ENCODE measurements around the gene FAM184A. TPM values are rescaled to one million over a fixed set of nuclear protein-coding genes. Genes with fewer than 3 reads are reported as not detected.

FAM184A gene
- polyA plus RNA-seq, 1 donor (not counting 4 experiments of a cell fraction or from before 2014, with no cell fraction given), result 0.20 TPM

GRCh38 chr6:119067091-119067490 is 11.4 kb downstream of the FAM184A start:
- Histone ChIP-seq H3K9me1 (ENCODE audit: control insufficient read depth, extremely low read depth, insufficient read depth, low read length) (no peaks in the 10 kb centered on the region), H3K9ac (ENCODE audit: control insufficient read depth, extremely low read depth, insufficient read depth, low read length) (no peak overlapping the region), H3K4me2 (ENCODE audit: control insufficient read depth, extremely low read depth, insufficient read depth, low read depth, low read length) (no peak overlapping the region), H3K4me3 (ENCODE audit: control insufficient read depth in 2 of 3, extremely low read depth in 1 of 3, insufficient read depth in 2 of 3, low read depth in 1 of 3, low read length in 3 of 3) (no peak overlapping the region), H3K9me3 (ENCODE audit: control insufficient read depth, low read depth, low read length) (no peaks in the 10 kb centered on the region), H4K20me1 (ENCODE audit: control insufficient read depth, extremely low read depth, insufficient read depth, low read length) (no peaks in the 10 kb centered on the region), H3K27me3 (ENCODE audit: control insufficient read depth, extremely low read depth, insufficient read depth, low read length) (no peaks in the 10 kb centered on the region), H3K36me3 (ENCODE audit: control insufficient read depth in 2 of 2, extremely low read depth in 1 of 2, insufficient read depth in 2 of 2, low read length in 2 of 2) (no peaks in the 10 kb centered on the region), H3K27ac (ENCODE audit: control insufficient read depth, insufficient read depth, low read length) (no peak overlapping the region), H3K79me2 (ENCODE audit: control insufficient read depth, insufficient read depth, low read length) (no peaks in the 10 kb centered on the region), H2AFZ (ENCODE audit: control insufficient read depth, low read length) (no peak overlapping the region), H3K4me1 (ENCODE audit: control insufficient read depth, extremely low read depth, insufficient read depth, low read length) (no peaks in the 10 kb centered on the region)
- dilution Hi-C loops (cut with MboI; ENCODE audit: extremely low pct_ligation_motif_present, low sequenced_read_pairs), result no loop called here
- no peak for FAIRE-seq
- no peak for DNase-seq (ENCODE audit: low read depth, low spot score)
- no peak for TF ChIP-seq CTCF (optimal IDR thresholded peaks at IDR 0.05 in 1 of 3, IDR thresholded peaks at IDR 0.05 in 1 of 3, conservative IDR thresholded peaks at IDR 0.05 in 1 of 3; ENCODE audit: extremely low read depth in 1 of 3, insufficient read depth in 2 of 3, low read length in 3 of 3)
- no peak for TF ChIP-seq EZH2 (IDR thresholded peaks at IDR 0.05; ENCODE audit: low read length)

GRCh38 chr6:119066517-119066916 is 11.9 kb downstream of the FAM184A start:
- dilution Hi-C loops (cut with MboI; ENCODE audit: extremely low pct_ligation_motif_present, low sequenced_read_pairs), result no loop called here
- TF ChIP-seq EZH2 (IDR thresholded peaks at IDR 0.05; ENCODE audit: low read length) (no peak), CTCF (optimal IDR thresholded peaks at IDR 0.05 in 1 of 3, IDR thresholded peaks at IDR 0.05 in 1 of 3, conservative IDR thresholded peaks at IDR 0.05 in 1 of 3; ENCODE audit: extremely low read depth in 1 of 3, insufficient read depth in 2 of 3, low read length in 3 of 3) (no peak)
- no peak for DNase-seq (ENCODE audit: low read depth, low spot score)
- Histone ChIP-seq H3K27me3 (ENCODE audit: control insufficient read depth, extremely low read depth, insufficient read depth, low read length) (no peaks in the 10 kb centered on the region), H3K27ac (ENCODE audit: control insufficient read depth, insufficient read depth, low read length) (no peak overlapping the region), H3K9ac (ENCODE audit: control insufficient read depth, extremely low read depth, insufficient read depth, low read length) (no peak overlapping the region), H3K4me2 (ENCODE audit: control insufficient read depth, extremely low read depth, insufficient read depth, low read depth, low read length) (no peak overlapping the region), H2AFZ (ENCODE audit: control insufficient read depth, low read length) (no peak overlapping the region), H3K36me3 (ENCODE audit: control insufficient read depth in 2 of 2, extremely low read depth in 1 of 2, insufficient read depth in 2 of 2, low read length in 2 of 2) (no peaks in the 10 kb centered on the region), H3K4me1 (ENCODE audit: control insufficient read depth, extremely low read depth, insufficient read depth, low read length) (no peaks in the 10 kb centered on the region), H4K20me1 (ENCODE audit: control insufficient read depth, extremely low read depth, insufficient read depth, low read length) (no peaks in the 10 kb centered on the region), H3K9me3 (ENCODE audit: control insufficient read depth, low read depth, low read length) (no peaks in the 10 kb centered on the region), H3K4me3 (ENCODE audit: control insufficient read depth in 2 of 3, extremely low read depth in 1 of 3, insufficient read depth in 2 of 3, low read depth in 1 of 3, low read length in 3 of 3) (no peak overlapping the region), H3K79me2 (ENCODE audit: control insufficient read depth, insufficient read depth, low read length) (no peaks in the 10 kb centered on the region), H3K9me1 (ENCODE audit: control insufficient read depth, extremely low read depth, insufficient read depth, low read length) (no peaks in the 10 kb centered on the region)
- FAIRE-seq, result no peak

Data from keratinocyte (primary cell).